NCI-H2227 treated with DMSO at 0.1 percent for 48 hours (cell line): Measurements from ENCODE around the gene HSP90B1.

Experiments used
- DNase-seq: peaks from one replicate; lab custom pipeline; 2025; lab: John Stamatoyannopoulos, UW

The HSP90B1 gene

GRCh38 chr12:103930034-103930786, at the start of gene HSP90B1:
Gene HSP90B1 (plus strand): TSS chr12:103930410. CDS start chr12:103930516, 106 bp downstream.
- peak; percentile 99 for DNase-seq

- no peak for DNase-seq
These were observed 48.9 kb upstream of the HSP90B1 start for GRCh38 chr12:103881261-103881660.

GRCh38 chr12:103882861-103883596, 47.2 kb upstream of the HSP90B1 start:
- DNase-seq = no peak

- DNase-seq = no peak
These were observed 46.3 kb upstream of the HSP90B1 start for GRCh38 chr12:103883908-103884307.

GRCh38 chr12:103884316-103884715, 45.9 kb upstream of the HSP90B1 start:
- no peak for DNase-seq

- DNase-seq = no peak
These were observed 43.9 kb upstream of the HSP90B1 start for GRCh38 chr12:103886195-103886797.

GRCh38 chr12:103887738-103888137, 42.5 kb upstream of the HSP90B1 start:
- DNase-seq = no peak

- no peak for DNase-seq
These were observed 32.9 kb upstream of the HSP90B1 start for GRCh38 chr12:103897316-103897715.

GRCh38 chr12:103901518-103902173, 28.6 kb upstream of the HSP90B1 start:
- DNase-seq = no peak

- DNase-seq = no peak
These were observed 26.2 kb upstream of the HSP90B1 start for GRCh38 chr12:103903993-103904392.

GRCh38 chr12:103905730-103906349, 24.4 kb upstream of the HSP90B1 start:
- no peak for DNase-seq

- DNase-seq = no peak
These were observed 22.0 kb upstream of the HSP90B1 start for GRCh38 chr12:103908246-103908541.

GRCh38 chr12:103908877-103909276, 21.3 kb upstream of the HSP90B1 start:
- no peak for DNase-seq

- DNase-seq = no peak
These were observed 20.4 kb upstream of the HSP90B1 start for GRCh38 chr12:103909811-103910210.

GRCh38 chr12:103912069-103912468, 18.1 kb upstream of the HSP90B1 start:
- DNase-seq = no peak

GRCh38 chr12:103913100-103913499, 17.1 kb upstream of the HSP90B1 start:
- DNase-seq = no peak

GRCh38 chr12:103915306-103915705, 14.9 kb upstream of the HSP90B1 start:
- no peak for DNase-seq

GRCh38 chr12:103917873-103918272, 12.3 kb upstream of the HSP90B1 start:
- no peak for DNase-seq

- peak; percentile 19 for DNase-seq
These were observed 5.2 kb upstream of the HSP90B1 start for GRCh38 chr12:103924761-103925641.

GRCh38 chr12:103928682-103929045, 1.5 kb upstream of the HSP90B1 start:
- no peak for DNase-seq
